Effector memory CD8-positive, alpha-beta T cell (primary cell): ENCODE data around the gene SLC26A8.

Experiments used
- ATAC-seq: fragments of 150-1000 bp; cut with Tn5 transposase; replicated peaks from 2 replicates; pipeline ENCODE4 v1.10.0; 2021; ENCODE audit warnings: mild to moderate bottlenecking, moderate library complexity
- DNase-seq, 3 experiments: peaks; one replicate each; pipeline ENCODE4 v3.0.0; 2021
- H3K27ac Mint-ChIP-seq, 2 donors: one replicate each; pipeline ENCODE4 v1.8.0; 2022; ENCODE audit warnings: mild to moderate bottlenecking in 2 of 2, mixed read lengths in 2 of 2, moderate library complexity in 2 of 2
- H3K27me3 Mint-ChIP-seq, 2 donors: one replicate each; pipeline ENCODE4 v1.8.0; 2022; ENCODE audit warnings: mixed read lengths in 2 of 2
- H3K36me3 Mint-ChIP-seq: one replicate; pipeline ENCODE4 v1.8.0; 2022; ENCODE audit warnings: mild to moderate bottlenecking, moderate library complexity, mixed read lengths; ENCODE audit not compliant: insufficient read depth
- H3K4me1 Mint-ChIP-seq, 2 donors: one replicate each; pipeline ENCODE4 v1.8.0; 2022; ENCODE audit warnings: low read depth in 2 of 2, mixed read lengths in 2 of 2
- H3K4me3 Mint-ChIP-seq, 2 donors: one replicate each; pipeline ENCODE4 v1.8.0; 2022; ENCODE audit warnings: mild to moderate bottlenecking in 2 of 2, mixed read lengths in 2 of 2, moderate library complexity in 2 of 2
- H3K9me3 Mint-ChIP-seq, 2 donors: one replicate each; pipeline ENCODE4 v1.8.0; 2022; ENCODE audit warnings: mixed read lengths in 2 of 2

The SLC26A8 gene

DNA sequence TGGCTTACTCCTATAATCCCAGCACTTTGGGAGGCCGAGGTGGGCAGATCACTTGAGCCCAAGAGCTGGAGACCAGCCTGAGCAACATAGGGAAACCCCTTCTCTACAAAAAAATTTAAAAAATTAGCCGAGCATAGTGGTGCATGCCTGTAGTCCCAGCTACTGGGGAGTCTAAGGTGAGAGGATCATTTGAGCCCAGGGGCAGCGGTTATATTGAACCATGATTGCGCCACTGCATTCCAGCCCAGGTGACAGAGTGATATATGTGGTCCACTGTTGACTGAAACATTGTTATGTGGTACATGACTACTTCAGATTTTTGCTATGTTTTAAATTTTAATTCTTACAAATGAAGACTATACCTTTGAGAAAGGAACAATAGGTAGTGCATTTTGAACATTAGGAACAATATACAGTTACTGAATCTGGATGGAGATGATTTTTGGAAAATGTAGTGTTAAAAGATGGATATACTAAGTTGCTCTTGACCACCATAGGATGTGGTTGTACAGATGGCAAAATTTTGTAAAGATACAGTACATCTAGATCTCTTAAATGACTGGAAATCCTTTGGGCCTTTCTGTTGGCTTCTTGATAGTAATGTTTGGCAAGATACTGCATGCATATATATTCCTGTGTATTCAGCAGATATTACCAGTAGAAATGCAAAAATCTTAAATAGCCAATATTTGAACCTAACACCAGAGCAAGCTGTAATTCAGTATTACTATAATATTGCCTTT, 39.0 kb upstream of the SLC26A8 start:
- Mint-ChIP-seq H3K27me3 (no peaks in the 10 kb centered on the region), H3K27ac (no peak overlapping the region), H3K4me1 (peaks cover 29 to 51% of the 10 kb centered on the region in 2 donors), H3K9me3 (no peaks in the 10 kb centered on the region), H3K4me3 (no peak overlapping the region), H3K36me3 (peaks cover 14% of the 10 kb centered on the region)
- DNase-seq = no peak
- ATAC-seq = no peak

DNA sequence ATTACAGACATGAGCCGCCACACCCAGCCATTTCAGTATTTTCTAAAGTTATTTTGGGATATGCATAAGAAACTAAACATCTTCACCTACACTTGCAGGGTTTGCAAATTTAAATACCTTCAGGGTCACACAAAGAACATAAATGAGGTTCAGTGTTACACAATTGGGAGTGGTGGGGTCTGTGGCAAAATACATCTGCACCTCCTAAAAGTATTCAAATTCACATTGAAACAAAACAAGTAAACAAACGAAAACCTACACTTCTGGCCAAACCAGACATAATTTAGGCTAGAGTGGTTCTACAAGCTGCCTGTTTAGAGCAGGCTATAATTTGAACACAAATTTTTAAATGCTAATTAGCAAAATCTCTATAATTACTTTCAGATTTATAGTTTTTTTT, 37.8 kb upstream of the SLC26A8 start:
- ATAC-seq (no peak), DNase-seq (no peak)
- Mint-ChIP-seq H3K36me3 (peaks cover 26% of the 10 kb centered on the region), H3K4me3 (no peak overlapping the region), H3K9me3 (no peaks in the 10 kb centered on the region), H3K27me3 (no peaks in the 10 kb centered on the region), H3K4me1 (peaks cover 21 to 46% of the 10 kb centered on the region in 2 donors), H3K27ac (no peak overlapping the region)

DNA sequence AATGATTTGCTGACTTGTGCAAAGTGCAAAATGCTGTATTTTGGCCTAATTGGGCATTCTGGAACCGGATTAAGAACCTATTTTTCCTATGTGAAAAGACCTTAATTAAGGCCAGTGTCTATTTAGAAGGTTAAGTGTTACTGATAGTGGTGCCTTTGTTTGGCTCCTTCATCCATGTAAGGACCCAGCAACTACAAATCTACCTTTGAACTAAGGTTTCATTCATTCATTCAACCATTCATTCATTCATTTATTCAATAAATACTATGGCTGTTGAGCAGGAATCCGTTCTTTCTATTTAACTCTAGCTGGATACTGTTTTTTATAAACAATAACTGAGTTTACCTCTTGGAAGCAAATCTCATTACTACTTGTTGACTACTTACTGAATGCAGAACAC, 36.8 kb upstream of the SLC26A8 start:
- DNase-seq (no peak), ATAC-seq (no peak)
- Mint-ChIP-seq H3K4me1 (peaks cover 18 to 43% of the 10 kb centered on the region in 2 donors), H3K36me3 (peaks cover 30% of the 10 kb centered on the region), H3K9me3 (no peaks in the 10 kb centered on the region), H3K27ac (no peak overlapping the region), H3K4me3 (no peak overlapping the region), H3K27me3 (no peaks in the 10 kb centered on the region)

DNA sequence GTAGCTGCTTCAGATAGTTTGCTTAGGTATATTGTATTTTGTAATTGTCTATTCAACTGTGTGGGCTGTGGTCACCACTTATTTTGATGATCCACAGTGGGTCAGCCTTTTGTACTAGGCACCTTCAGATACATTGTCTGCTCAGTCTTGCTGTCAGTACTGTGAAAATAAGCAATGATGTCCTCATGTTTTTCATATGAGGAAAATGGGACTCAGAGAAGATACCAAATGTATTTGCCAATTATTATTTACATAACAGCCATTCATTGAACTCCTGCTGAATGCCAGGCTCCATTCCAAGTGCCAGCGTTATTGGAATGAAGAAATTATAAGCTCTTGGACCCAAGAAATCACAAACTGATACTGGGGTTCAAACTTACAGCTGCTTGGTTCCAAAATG, 31.7 kb upstream of the SLC26A8 start:
- Mint-ChIP-seq H3K4me3 (no peak overlapping the region), H3K9me3 (no peaks in the 10 kb centered on the region), H3K27ac (peak overlapping the region in 1 of 2 donors; percentile 47), H3K4me1 (peaks cover 9 to 23% of the 10 kb centered on the region in 2 donors), H3K27me3 (no peaks in the 10 kb centered on the region), H3K36me3 (peaks cover 50% of the 10 kb centered on the region)
- no peak for DNase-seq
- ATAC-seq = no peak

DNA sequence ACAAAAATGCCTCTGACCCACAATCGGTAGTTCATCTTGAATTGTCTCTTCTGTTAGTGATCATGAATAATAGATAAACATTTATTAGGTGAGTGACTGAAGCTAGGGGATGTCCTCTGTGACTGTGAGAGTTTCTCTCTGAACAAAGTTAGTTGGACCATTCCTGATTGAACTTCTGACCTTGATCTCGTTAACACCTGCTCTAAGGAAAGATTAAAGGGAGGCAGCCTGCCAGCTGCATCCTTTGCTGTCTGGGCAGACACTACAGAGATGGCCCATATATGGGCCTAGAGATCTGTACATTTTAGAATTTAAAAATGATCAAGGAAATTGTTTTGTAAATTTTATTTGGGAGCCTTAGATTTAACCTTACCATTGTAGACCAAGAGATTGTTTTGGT, 30.5 kb upstream of the SLC26A8 start:
- DNase-seq (no peak), ATAC-seq (no peak)
- peak overlapping the region in 1 of 2 donors; percentile 44 for H3K27ac Mint-ChIP-seq
- H3K4me3 Mint-ChIP-seq = no peak overlapping the region
- H3K27me3 Mint-ChIP-seq = no peaks in the 10 kb centered on the region
- peaks cover 50% of the 10 kb centered on the region for H3K36me3 Mint-ChIP-seq
- no peaks in the 10 kb centered on the region for H3K9me3 Mint-ChIP-seq
- H3K4me1 Mint-ChIP-seq = peaks cover 7 to 17% of the 10 kb centered on the region in 2 donors

DNA sequence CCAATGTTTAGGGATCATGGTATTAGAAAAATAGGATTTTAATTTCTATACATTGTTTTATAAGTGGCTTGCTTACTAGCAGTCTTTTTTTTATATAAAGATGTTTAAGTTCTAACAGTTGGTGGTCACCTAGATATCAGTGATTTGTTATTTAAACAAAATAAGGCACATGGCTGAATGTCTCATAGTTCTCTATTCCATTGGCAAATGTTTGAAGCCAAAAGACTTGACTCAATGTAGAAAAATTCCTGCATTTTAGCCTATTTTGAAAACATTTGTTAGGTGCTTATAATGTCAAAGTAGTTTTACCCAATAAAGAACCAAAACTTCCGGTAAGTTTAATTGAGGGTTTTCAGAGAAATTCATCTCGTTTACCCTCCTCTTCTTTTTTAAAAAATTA, 30.0 kb upstream of the SLC26A8 start:
- peaks cover 5 to 17% of the 10 kb centered on the region in 2 donors for H3K4me1 Mint-ChIP-seq
- peaks cover 47% of the 10 kb centered on the region for H3K36me3 Mint-ChIP-seq
- no peak for DNase-seq
- peak overlapping the region in 1 of 2 donors; percentile 44 for H3K27ac Mint-ChIP-seq
- H3K4me3 Mint-ChIP-seq = no peak overlapping the region
- no peak for ATAC-seq
- H3K27me3 Mint-ChIP-seq = no peaks in the 10 kb centered on the region
- H3K9me3 Mint-ChIP-seq = no peaks in the 10 kb centered on the region

DNA sequence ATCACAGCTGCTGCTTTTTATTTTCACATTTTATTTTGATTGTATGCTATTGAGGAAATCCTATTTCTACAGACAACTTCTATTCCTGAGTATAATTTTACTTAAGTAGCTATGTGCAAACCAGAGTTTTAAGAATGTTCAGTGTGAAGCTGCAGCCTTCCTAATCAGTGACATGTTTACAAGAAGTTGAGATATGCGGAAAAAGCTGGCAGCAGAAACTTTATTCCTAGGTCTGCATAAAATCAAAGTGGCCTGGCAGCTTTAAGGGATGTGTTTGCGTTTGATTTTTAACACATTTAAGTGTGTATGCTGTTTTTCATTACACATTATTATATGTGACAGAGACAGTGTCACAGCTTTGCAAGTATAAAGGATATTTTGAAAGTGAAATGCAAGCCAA, 29.4 kb upstream of the SLC26A8 start:
- H3K27ac Mint-ChIP-seq = no peak overlapping the region
- peaks cover 5 to 17% of the 10 kb centered on the region in 2 donors for H3K4me1 Mint-ChIP-seq
- H3K4me3 Mint-ChIP-seq = no peak overlapping the region
- no peak for ATAC-seq
- no peaks in the 10 kb centered on the region for H3K9me3 Mint-ChIP-seq
- no peaks in the 10 kb centered on the region for H3K27me3 Mint-ChIP-seq
- peaks cover 43% of the 10 kb centered on the region for H3K36me3 Mint-ChIP-seq
- DNase-seq = no peak

DNA sequence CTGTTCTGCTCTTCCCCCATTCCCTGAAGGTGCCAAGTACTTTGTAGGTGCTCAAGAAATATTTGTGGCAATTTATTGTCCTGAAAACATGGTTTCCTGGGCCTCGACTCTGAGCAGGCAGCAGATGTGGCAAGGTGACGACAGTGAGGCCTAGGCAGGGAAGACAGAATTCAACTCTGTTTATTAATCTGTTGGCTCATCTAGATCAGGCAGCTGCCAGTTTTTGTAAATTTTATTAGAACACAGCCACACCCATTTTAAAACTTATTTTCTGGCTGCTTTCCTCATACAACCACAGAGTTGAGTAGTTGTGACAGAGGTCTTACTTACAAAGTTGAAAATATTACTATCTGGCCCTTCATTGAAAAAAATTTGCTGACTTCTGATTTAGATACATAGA, 27.7 kb upstream of the SLC26A8 start:
- ATAC-seq = no peak

DNA sequence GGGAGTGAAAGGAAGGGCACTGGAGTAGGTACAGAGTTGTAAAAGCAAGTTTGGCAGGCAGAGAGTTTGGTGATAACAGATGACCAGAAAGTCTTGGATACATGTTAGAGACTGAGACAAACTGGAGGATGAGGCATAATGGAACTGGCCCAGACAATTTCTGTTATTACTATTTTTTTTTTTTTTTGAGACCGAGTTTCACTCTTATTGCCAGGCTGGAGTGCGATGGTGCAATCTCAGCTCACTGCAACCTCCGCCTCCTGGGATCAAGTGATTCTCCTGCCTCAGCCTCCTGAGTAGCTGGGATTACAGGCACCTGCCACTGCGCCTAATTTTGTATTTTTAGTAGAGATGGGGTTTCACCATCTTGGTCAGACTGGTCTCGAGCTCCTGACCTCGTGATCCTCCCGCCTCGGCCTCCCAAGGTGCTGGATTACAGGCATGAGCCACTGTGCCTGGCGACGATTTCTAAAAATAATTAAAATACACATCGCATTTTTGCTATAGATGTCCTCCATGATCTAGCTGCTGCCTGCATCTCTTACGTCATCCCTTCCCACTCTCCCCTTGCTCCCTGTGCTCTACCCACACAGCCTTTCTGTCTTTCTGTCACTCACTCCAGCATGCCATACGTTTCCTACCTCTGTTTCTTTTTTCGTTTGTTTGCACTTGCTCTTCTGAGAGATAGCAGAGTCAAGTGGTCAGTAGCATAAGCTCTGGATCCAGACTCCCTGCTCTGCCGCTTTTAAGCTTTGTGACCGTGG, 26.7 kb upstream of the SLC26A8 start:
- no peak overlapping the region for H3K4me3 Mint-ChIP-seq
- peaks cover 24% of the 10 kb centered on the region for H3K36me3 Mint-ChIP-seq
- H3K27me3 Mint-ChIP-seq = no peaks in the 10 kb centered on the region
- no peaks in the 10 kb centered on the region for H3K9me3 Mint-ChIP-seq
- ATAC-seq = no peak
- H3K27ac Mint-ChIP-seq = no peak overlapping the region
- no peak for DNase-seq
- peaks cover 7 to 11% of the 10 kb centered on the region in 2 donors for H3K4me1 Mint-ChIP-seq

More for the DNA sequence above, 27.7 kb upstream of the SLC26A8 start:
- H3K27ac Mint-ChIP-seq = no peak overlapping the region
- H3K9me3 Mint-ChIP-seq = no peaks in the 10 kb centered on the region
- peaks cover 28% of the 10 kb centered on the region for H3K36me3 Mint-ChIP-seq
- H3K27me3 Mint-ChIP-seq = no peaks in the 10 kb centered on the region
- no peak overlapping the region for H3K4me3 Mint-ChIP-seq
- peaks cover 5 to 12% of the 10 kb centered on the region in 2 donors for H3K4me1 Mint-ChIP-seq
- DNase-seq = no peak

DNA sequence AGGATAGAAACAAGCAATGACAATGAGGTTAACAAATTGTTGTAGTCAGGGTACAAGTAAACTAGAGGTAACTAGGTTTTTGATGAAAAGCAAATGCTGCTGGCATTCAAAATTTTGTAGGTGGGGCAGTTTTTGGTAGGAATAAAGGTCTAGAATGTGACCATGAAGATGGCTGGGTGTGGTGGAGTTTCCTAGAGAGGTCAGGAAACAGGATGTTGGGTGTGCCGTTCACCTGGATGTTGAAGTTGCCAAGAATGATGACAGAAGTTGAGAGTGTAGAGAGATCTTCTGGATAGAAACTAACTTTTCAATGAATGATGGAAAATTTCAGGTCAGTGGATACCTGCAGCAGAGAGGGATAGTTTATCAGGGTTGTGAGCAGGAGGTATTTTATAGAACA, 25.9 kb upstream of the SLC26A8 start:
- ATAC-seq (no peak), DNase-seq (no peak)
- Mint-ChIP-seq H3K27ac (no peak overlapping the region), H3K9me3 (no peaks in the 10 kb centered on the region), H3K4me1 (peaks cover 8 to 10% of the 10 kb centered on the region in 2 donors), H3K36me3 (peaks cover 20% of the 10 kb centered on the region), H3K4me3 (no peak overlapping the region), H3K27me3 (no peaks in the 10 kb centered on the region)

DNA sequence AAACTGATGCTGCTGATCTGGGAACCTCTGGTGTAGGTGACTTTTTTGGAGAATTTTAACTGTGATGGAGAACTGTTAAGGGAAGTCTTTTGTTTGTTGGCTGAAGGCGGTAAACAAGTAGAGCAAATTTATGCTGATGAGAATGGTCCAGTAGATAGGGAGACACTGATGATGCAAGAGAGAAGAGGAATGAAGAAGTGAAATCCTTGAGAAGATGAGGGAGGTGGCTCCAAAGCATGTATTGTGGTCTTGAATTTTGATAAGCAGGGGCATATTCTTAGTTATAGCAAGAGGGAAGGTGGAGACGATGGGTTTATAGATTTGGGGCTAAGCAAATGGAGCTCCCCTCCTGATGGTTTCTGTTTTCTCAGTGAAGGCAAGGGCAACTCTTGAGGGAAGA, 25.1 kb upstream of the SLC26A8 start:
- H3K36me3 Mint-ChIP-seq = peaks cover 12% of the 10 kb centered on the region
- DNase-seq (no peak), ATAC-seq (no peak)

DNA sequence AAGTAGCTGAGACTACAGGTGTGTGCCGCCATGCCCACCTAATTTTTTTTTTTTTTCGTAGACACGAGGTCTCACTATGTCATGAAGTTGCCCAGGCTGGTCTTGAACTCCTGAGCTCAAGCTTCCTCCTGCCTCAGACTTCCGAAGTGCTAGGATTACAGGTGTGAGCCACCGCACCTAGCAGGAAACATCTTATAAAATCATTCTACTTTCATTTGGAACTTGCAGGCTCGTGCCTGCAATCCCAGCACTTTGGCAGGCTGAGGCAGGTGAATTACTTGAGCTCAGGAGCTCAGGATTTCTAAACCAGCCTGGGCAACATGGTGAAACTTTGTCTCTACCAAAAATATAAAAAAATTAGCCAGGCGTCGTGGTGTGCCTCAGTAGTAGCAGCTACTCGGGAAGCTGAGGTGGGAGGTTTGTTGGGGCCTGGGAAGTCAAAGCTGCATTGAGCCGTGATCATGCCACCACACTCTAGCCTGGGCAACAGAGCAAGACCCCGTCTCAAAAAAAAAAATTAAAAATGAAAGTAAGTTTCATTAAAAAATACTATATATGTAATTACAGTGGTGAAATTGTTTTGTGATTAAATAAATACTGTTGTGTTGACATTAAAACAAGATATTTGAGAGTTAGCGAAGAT, 18.3 kb upstream of the SLC26A8 start:
- Mint-ChIP-seq H3K27me3 (no peaks in the 10 kb centered on the region), H3K9me3 (no peaks in the 10 kb centered on the region), H3K4me3 (no peak overlapping the region), H3K4me1 (peaks cover 44 to 63% of the 10 kb centered on the region in 2 donors), H3K27ac (no peak overlapping the region), H3K36me3 (peaks cover 9% of the 10 kb centered on the region)
- no peak for ATAC-seq
- no peak for DNase-seq

More for the DNA sequence above, 25.1 kb upstream of the SLC26A8 start:
- no peak overlapping the region for H3K27ac Mint-ChIP-seq
- H3K4me3 Mint-ChIP-seq = no peak overlapping the region
- H3K9me3 Mint-ChIP-seq = no peaks in the 10 kb centered on the region
- H3K4me1 Mint-ChIP-seq = peaks cover 9 to 13% of the 10 kb centered on the region in 2 donors
- H3K27me3 Mint-ChIP-seq = no peaks in the 10 kb centered on the region

DNA sequence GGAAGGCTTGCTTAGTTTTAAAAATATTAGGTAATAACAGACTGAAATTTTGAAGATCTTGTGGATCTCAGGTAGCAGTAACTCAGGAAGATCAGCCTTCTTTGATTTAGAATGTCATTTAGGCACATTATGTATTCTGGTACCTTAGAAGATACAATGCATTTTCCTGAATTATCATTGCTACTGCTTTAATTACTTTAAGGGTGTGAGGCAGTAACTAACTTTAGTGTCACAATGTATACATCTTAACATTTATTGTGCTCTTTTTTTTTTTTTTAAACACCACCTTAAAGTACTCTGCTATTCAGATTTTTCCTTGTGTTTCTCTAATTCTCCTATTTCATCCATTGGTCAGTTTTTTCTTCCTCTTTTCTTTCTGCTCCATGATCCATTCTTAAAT, 16.5 kb upstream of the SLC26A8 start:
- Mint-ChIP-seq H3K36me3 (peaks cover 9% of the 10 kb centered on the region), H3K9me3 (no peaks in the 10 kb centered on the region), H3K4me3 (peak overlapping the region in 1 of 2 donors; percentile 7), H3K27me3 (no peaks in the 10 kb centered on the region), H3K4me1 (peaks cover 40 to 64% of the 10 kb centered on the region in 2 donors), H3K27ac (peak overlapping the region in 1 of 2 donors; percentile 71)
- no peak for ATAC-seq
- DNase-seq = no peak
